Karpas-422 (cell line): ENCODE data around the gene RGS6. TPM values are rescaled to one million over a fixed set of nuclear protein-coding genes. Genes with fewer than 3 reads are reported as not detected.

ENCODE experiments used
- DNase-seq: peaks from one replicate; pipeline ENCODE4 v3.0.0-alpha.2; 2015
- H2AFZ ChIP-seq: fragments of 200-600 bp; sonication (generic); 2 replicates; pipeline ENCODE4 v1.6.1; 2014; ENCODE audit warnings: antibody characterized with exemption, low read length, mixed read lengths
- H3K27ac ChIP-seq: fragments of 200-600 bp; sonication (generic); 2 replicates; pipeline ENCODE4 v1.5.1; 2014; ENCODE audit warnings: mild to moderate bottlenecking, low read length, moderate library complexity
- H3K27me3 ChIP-seq: fragments of 200-600 bp; sonication (generic); 2 replicates; pipeline ENCODE4 v1.6.1; 2014; ENCODE audit warnings: low read length, mixed read lengths
- H3K36me3 ChIP-seq: fragments of 200-600 bp; sonication (generic); 2 replicates; pipeline ENCODE4 v1.6.1; 2014; ENCODE audit warnings: low read length, mixed read lengths; ENCODE audit not compliant: insufficient read depth
- H3K4me1 ChIP-seq: fragments of 200-600 bp; sonication (generic); 2 replicates; pipeline ENCODE4 v1.6.1; 2014; ENCODE audit warnings: mild to moderate bottlenecking, low read length, mixed read lengths
- H3K4me2 ChIP-seq: fragments of 200-600 bp; sonication (generic); 2 replicates; pipeline ENCODE4 v1.6.1; 2014; ENCODE audit warnings: low read length, low read depth, mild to moderate bottlenecking; ENCODE audit not compliant: poor library complexity, severe bottlenecking
- H3K4me3 ChIP-seq: fragments of 200-600 bp; sonication (generic); 2 replicates; pipeline ENCODE4 v1.5.1; 2014; ENCODE audit warnings: mild to moderate bottlenecking, antibody characterized with exemption, low read length, mixed read lengths
- H3K79me2 ChIP-seq: fragments of 200-600 bp; sonication (generic); 2 replicates; pipeline ENCODE4 v1.6.1; 2014; ENCODE audit warnings: mild to moderate bottlenecking, low read length, mixed read lengths
- H3K9ac ChIP-seq: fragments of 200-600 bp; sonication (generic); 2 replicates; pipeline ENCODE4 v1.6.0; 2014; ENCODE audit warnings: low read length
- H3K9me2 ChIP-seq: fragments of 200-600 bp; sonication (generic), shearing (Covaris generic); replicated peaks from 2 replicates; pipeline ENCODE4 v1.6.0; 2014; ENCODE audit warnings: mild to moderate bottlenecking, low read length, moderate library complexity; ENCODE audit not compliant: insufficient read depth
- H3K9me3 ChIP-seq: fragments of 300-700, 200-600 bp; sonication (generic); 2 replicates; pipeline ENCODE4 v1.6.1; 2014; ENCODE audit warnings: low read length, mixed read lengths
- H4K20me1 ChIP-seq: fragments of 200-600 bp; sonication (generic); 2 replicates; pipeline ENCODE4 v1.6.1; 2014; ENCODE audit warnings: mild to moderate bottlenecking, antibody characterized with exemption, low read length, low read depth; ENCODE audit not compliant: insufficient read depth
- total RNA-seq: library from RNA; depleted of rRNA; stranded (reverse); fragments of >200 nt; shearing (Covaris generic); gene quantifications from 2 replicates; pipeline ENCODE4 v1.2.3, GENCODE V29; 2014; ENCODE audit warnings: low replicate concordance

The RGS6 gene
- total RNA-seq, 1 experiment from 2014 or later, result 0.07 TPM

- Histone ChIP-seq H3K4me3 (no peak overlapping the region), H3K9ac (no peak overlapping the region), H4K20me1 (no peaks in the 10 kb centered on the region), H3K27me3 (no peaks in the 10 kb centered on the region), H3K9me3 (no peaks in the 10 kb centered on the region), H3K9me2 (no peaks in the 10 kb centered on the region), H3K4me2 (no peak overlapping the region), H2AFZ (no peak overlapping the region), H3K27ac (no peak overlapping the region), H3K79me2 (no peaks in the 10 kb centered on the region), H3K36me3 (no peaks in the 10 kb centered on the region), H3K4me1 (no peaks in the 10 kb centered on the region)
- DNase-seq, result no peak
Measured at GRCh38 chr14:72027061-72027460, 94.8 kb downstream of the RGS6 start.

GRCh38 chr14:72033365-72033764 is 101.1 kb downstream of the RGS6 start:
- no peaks in the 10 kb centered on the region for H4K20me1 ChIP-seq
- no peaks in the 10 kb centered on the region for H3K79me2 ChIP-seq
- H3K9ac ChIP-seq, result no peak overlapping the region
- DNase-seq, result no peak
- H2AFZ ChIP-seq, result no peak overlapping the region
- H3K9me3 ChIP-seq, result no peaks in the 10 kb centered on the region
- H3K9me2 ChIP-seq, result no peaks in the 10 kb centered on the region
- H3K27me3 ChIP-seq, result no peaks in the 10 kb centered on the region
- H3K4me3 ChIP-seq, result no peak overlapping the region
- H3K27ac ChIP-seq, result no peak overlapping the region
- H3K36me3 ChIP-seq, result no peaks in the 10 kb centered on the region
- H3K4me2 ChIP-seq, result no peak overlapping the region
- H3K4me1 ChIP-seq, result no peaks in the 10 kb centered on the region

- no peak overlapping the region for H3K9ac ChIP-seq
- H3K4me2 ChIP-seq, result no peak overlapping the region
- no peaks in the 10 kb centered on the region for H3K36me3 ChIP-seq
- H3K79me2 ChIP-seq, result no peaks in the 10 kb centered on the region
- no peak overlapping the region for H2AFZ ChIP-seq
- peaks cover 9% of the 10 kb centered on the region; the same call in 1 of the 2 replicates for H3K27me3 ChIP-seq
- H3K4me3 ChIP-seq, result no peak overlapping the region
- H3K27ac ChIP-seq, result no peak overlapping the region
- no peak for DNase-seq
- no peaks in the 10 kb centered on the region for H4K20me1 ChIP-seq
- H3K9me2 ChIP-seq, result no peaks in the 10 kb centered on the region; the same call in 1 of the 2 replicates
- no peaks in the 10 kb centered on the region for H3K4me1 ChIP-seq
- H3K9me3 ChIP-seq, result peaks cover 12% of the 10 kb centered on the region
Measured at GRCh38 chr14:72040528-72040927, 108.3 kb downstream of the RGS6 start.

GRCh38 chr14:72045271-72045670 is 113.0 kb downstream of the RGS6 start:
- no peak for DNase-seq
- Histone ChIP-seq H3K9me3 (peaks cover 8% of the 10 kb centered on the region), H3K27me3 (peaks cover 7% of the 10 kb centered on the region; the same call in 1 of the 2 replicates), H3K4me2 (no peak overlapping the region), H3K9me2 (no peaks in the 10 kb centered on the region; the same call in 1 of the 2 replicates), H3K27ac (no peak overlapping the region), H3K36me3 (no peaks in the 10 kb centered on the region), H3K4me3 (no peak overlapping the region), H3K79me2 (no peaks in the 10 kb centered on the region), H2AFZ (no peak overlapping the region), H4K20me1 (no peaks in the 10 kb centered on the region), H3K9ac (no peak overlapping the region), H3K4me1 (no peaks in the 10 kb centered on the region)

- no peak overlapping the region for H3K4me3 ChIP-seq
- H3K27me3 ChIP-seq, result peaks cover 4% of the 10 kb centered on the region; the same call in 1 of the 2 replicates
- no peak overlapping the region for H3K9ac ChIP-seq
- H3K9me2 ChIP-seq, result no peaks in the 10 kb centered on the region; the same call in 1 of the 2 replicates
- DNase-seq, result no peak
- no peak overlapping the region for H2AFZ ChIP-seq
- H3K4me1 ChIP-seq, result no peaks in the 10 kb centered on the region
- H3K79me2 ChIP-seq, result no peaks in the 10 kb centered on the region
- no peak overlapping the region for H3K27ac ChIP-seq
- peaks cover 5% of the 10 kb centered on the region; the same call in 1 of the 2 replicates for H3K9me3 ChIP-seq
- no peaks in the 10 kb centered on the region for H4K20me1 ChIP-seq
- H3K4me2 ChIP-seq, result no peak overlapping the region
- H3K36me3 ChIP-seq, result no peaks in the 10 kb centered on the region
Measured at GRCh38 chr14:72045885-72046284, 113.7 kb downstream of the RGS6 start.

GRCh38 chr14:72049462-72049861 is 117.2 kb downstream of the RGS6 start:
- DNase-seq, result no peak
- no peaks in the 10 kb centered on the region for H3K9me3 ChIP-seq
- H3K4me2 ChIP-seq, result no peak overlapping the region
- no peaks in the 10 kb centered on the region for H3K79me2 ChIP-seq
- H3K36me3 ChIP-seq, result no peaks in the 10 kb centered on the region
- no peaks in the 10 kb centered on the region for H3K4me1 ChIP-seq
- no peaks in the 10 kb centered on the region for H3K27me3 ChIP-seq
- H3K4me3 ChIP-seq, result no peak overlapping the region
- no peaks in the 10 kb centered on the region for H3K9me2 ChIP-seq
- no peak overlapping the region for H3K9ac ChIP-seq
- no peak overlapping the region for H2AFZ ChIP-seq
- no peaks in the 10 kb centered on the region for H4K20me1 ChIP-seq
- H3K27ac ChIP-seq, result no peak overlapping the region

- no peak overlapping the region for H3K9ac ChIP-seq
- H3K36me3 ChIP-seq, result no peaks in the 10 kb centered on the region
- no peak for DNase-seq
- H3K27me3 ChIP-seq, result no peaks in the 10 kb centered on the region
- no peaks in the 10 kb centered on the region for H3K79me2 ChIP-seq
- H3K4me2 ChIP-seq, result no peak overlapping the region
- no peaks in the 10 kb centered on the region for H3K9me3 ChIP-seq
- H3K9me2 ChIP-seq, result no peaks in the 10 kb centered on the region
- no peak overlapping the region for H3K4me3 ChIP-seq
- H3K27ac ChIP-seq, result no peak overlapping the region
- no peaks in the 10 kb centered on the region for H4K20me1 ChIP-seq
- H3K4me1 ChIP-seq, result no peaks in the 10 kb centered on the region
- H2AFZ ChIP-seq, result no peak overlapping the region
Measured at GRCh38 chr14:72052356-72052755, 120.1 kb downstream of the RGS6 start.

GRCh38 chr14:72053651-72054050 is 121.4 kb downstream of the RGS6 start:
- Histone ChIP-seq H3K27ac (no peak overlapping the region), H3K79me2 (no peaks in the 10 kb centered on the region), H3K4me2 (no peak overlapping the region)

GRCh38 chr14:72054911-72055310 is 122.7 kb downstream of the RGS6 start:
- Histone ChIP-seq H3K79me2 (no peaks in the 10 kb centered on the region), H3K4me1 (no peaks in the 10 kb centered on the region), H3K9ac (no peak overlapping the region), H3K9me2 (no peaks in the 10 kb centered on the region), H2AFZ (no peak overlapping the region), H3K36me3 (no peaks in the 10 kb centered on the region), H4K20me1 (no peaks in the 10 kb centered on the region), H3K9me3 (no peaks in the 10 kb centered on the region), H3K27me3 (no peaks in the 10 kb centered on the region), H3K4me3 (no peak overlapping the region), H3K27ac (no peak overlapping the region), H3K4me2 (no peak overlapping the region)
- DNase-seq, result no peak

More at GRCh38 chr14:72053651-72054050, 121.4 kb downstream of the RGS6 start:
- Histone ChIP-seq H3K9ac (no peak overlapping the region), H3K4me3 (no peak overlapping the region), H3K4me1 (no peaks in the 10 kb centered on the region), H3K9me2 (no peaks in the 10 kb centered on the region), H3K36me3 (no peaks in the 10 kb centered on the region), H3K9me3 (no peaks in the 10 kb centered on the region), H3K27me3 (no peaks in the 10 kb centered on the region), H4K20me1 (no peaks in the 10 kb centered on the region), H2AFZ (no peak overlapping the region)
- no peak for DNase-seq
